Fibroblast of pulmonary artery (primary cell): ENCODE measurements around the gene DOP1A.

Source experiments
- DNase-seq: peaks from one replicate; pipeline ENCODE4 v3.0.0-alpha.2; 2010; ENCODE audit warnings: low read depth
- H3K4me3 ChIP-seq: replicated peaks from 2 replicates; pipeline ENCODE4 v1.5.1; 2011; ENCODE audit warnings: low read depth, mild to moderate bottlenecking, control low read depth, low read length, moderate library complexity
- TF ChIP-seq, protein P1 (sequence below): IDR thresholded peaks from 2 replicates; pipeline ENCODE4 v1.5.1; 2011; ENCODE audit warnings: mild to moderate bottlenecking, control low read depth, low read length, inconsistent platforms; ENCODE audit errors: missing control alignments

DOP1A gene

DNA sequence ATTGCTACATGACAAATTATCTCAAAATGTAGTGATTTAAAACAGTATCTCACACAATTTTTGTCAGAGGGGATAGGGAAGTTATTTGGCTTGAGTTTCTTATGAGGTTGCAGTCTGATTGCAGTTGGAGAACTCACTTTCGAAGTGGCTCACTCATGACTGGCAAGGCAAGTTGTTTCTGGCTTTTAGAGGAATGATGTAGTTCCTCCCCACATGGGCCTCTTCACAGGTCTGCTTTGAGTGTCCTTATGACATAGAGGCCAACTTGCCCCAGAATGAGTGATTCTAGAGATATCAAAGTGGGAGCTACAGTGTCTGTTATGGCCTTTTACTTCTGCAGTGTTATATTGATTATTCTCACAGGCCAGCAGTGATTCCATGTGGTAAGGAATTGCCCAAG is 6.1 kb downstream of the DOP1A start:
- no peak overlapping the region for H3K4me3 ChIP-seq
- TF ChIP-seq, protein P1, sequence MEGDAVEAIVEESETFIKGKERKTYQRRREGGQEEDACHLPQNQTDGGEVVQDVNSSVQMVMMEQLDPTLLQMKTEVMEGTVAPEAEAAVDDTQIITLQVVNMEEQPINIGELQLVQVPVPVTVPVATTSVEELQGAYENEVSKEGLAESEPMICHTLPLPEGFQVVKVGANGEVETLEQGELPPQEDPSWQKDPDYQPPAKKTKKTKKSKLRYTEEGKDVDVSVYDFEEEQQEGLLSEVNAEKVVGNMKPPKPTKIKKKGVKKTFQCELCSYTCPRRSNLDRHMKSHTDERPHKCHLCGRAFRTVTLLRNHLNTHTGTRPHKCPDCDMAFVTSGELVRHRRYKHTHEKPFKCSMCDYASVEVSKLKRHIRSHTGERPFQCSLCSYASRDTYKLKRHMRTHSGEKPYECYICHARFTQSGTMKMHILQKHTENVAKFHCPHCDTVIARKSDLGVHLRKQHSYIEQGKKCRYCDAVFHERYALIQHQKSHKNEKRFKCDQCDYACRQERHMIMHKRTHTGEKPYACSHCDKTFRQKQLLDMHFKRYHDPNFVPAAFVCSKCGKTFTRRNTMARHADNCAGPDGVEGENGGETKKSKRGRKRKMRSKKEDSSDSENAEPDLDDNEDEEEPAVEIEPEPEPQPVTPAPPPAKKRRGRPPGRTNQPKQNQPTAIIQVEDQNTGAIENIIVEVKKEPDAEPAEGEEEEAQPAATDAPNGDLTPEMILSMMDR = no peak
- no peak for DNase-seq

DNA sequence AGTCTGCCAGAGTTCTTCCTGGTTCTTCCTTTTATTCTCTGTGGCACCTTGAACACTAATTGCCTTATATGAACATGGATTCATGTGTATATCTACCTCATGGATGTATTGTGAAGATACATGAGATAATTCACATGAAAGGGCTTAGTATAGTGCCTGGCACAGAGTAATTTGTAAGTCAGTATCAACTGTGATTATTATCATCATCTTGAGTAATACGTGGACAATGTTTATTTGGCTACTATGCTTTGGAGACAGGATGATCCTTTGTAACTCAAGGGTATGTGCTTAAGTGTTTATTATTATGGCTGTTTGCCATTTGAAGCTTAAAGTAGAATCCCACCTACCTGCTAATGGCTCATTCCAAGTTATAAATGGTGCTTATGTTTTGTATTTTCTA is 16.0 kb downstream of the DOP1A start:
- H3K4me3 ChIP-seq = no peak overlapping the region
- DNase-seq = no peak
- TF ChIP-seq, protein P1 = no peak

DNA sequence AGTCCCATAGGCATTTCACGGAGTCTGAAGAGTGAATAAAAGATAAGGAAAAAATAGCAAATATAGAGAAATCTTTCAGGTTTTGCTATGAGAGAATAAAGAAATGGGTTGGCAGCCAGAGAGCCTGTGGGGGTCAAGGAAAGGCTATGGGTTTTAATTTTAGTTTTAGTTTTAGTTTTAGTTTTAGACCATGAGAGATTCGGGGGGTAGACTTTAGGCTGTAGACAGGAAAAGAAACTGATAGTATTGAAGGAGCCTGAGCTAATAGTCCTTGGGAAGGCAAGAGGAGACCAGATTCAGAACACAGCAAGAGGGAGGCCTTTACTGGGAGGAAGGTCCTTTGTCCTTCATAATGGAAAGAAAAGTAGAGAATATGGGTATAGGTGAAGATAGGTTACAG is 19.3 kb downstream of the DOP1A start:
- no peak overlapping the region for H3K4me3 ChIP-seq
- TF ChIP-seq, protein P1 = no peak
- DNase-seq = no peak

DNA sequence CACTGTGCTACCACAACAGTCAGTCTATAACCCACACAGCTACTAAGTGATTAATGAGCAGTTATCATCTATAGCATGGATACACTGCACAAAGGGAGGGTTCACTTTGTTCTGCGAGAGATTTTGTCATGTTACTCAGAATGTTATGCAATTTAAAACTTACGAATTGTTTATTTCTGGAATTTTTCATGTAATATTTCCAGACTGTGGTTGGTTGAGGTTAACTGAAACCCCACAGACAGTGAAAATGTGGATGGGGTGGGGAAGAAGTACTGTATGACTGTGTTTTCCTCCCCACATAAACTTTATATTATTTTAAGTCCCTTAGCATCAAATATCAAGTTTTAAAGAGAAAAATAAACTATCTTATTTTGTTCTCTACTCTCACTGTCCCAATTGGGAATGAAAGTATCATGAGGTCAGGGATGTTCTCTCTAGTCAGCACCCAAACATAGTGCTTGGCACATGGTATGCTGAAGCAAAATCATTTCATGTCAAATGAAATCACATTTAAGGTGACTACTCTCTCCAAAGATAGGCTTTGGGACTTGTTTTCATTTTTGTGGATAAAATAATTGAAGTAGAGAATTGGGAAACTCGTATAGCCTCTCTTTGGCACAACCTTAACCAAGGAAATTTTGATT is 25.4 kb downstream of the DOP1A start:
- peak; percentile 42 for DNase-seq
- no peak overlapping the region for H3K4me3 ChIP-seq
- TF ChIP-seq, protein P1 = no peak

DNA sequence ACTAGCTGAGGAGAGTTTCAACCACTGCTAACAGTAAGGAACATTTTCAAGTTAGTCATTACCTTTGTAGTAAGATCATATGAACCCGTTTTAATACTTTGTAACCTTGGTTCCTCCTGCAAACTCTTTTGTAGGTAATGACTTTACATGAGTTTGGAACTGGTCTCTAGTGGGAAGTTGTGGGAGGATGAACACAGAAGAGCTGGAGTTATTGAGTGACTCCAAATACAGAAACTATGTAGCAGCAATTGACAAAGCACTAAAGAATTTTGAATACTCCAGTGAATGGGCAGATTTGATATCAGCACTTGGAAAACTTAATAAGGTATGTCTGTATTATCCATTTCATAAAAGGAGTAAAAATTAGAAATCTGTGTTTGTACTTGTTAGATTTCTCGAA is 29.3 kb downstream of the DOP1A start:
- no peak overlapping the region for H3K4me3 ChIP-seq
- DNase-seq = peak; percentile 28
- TF ChIP-seq, protein P1 = no peak

DNA sequence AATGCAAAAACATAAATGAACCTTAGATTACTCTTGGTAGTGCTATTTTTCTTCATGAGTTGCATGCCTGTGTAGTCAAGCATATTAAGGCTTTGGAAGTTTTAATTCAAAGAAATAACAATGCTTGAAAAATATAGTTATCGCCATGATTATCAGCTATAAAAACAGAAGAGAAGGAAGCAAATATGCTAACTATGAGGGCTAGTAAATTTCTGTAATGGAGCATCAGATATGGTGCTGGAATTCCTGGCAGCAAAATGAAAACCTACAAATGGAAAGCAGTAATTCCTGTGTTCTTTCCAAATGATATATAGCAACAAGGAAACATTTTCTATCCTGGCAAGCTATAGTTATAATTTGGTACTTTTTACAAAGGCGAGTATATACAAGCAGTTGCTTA is 29.7 kb downstream of the DOP1A start:
- no peak overlapping the region for H3K4me3 ChIP-seq
- peak; percentile 34 for DNase-seq
- TF ChIP-seq, protein P1 = no peak

DNA sequence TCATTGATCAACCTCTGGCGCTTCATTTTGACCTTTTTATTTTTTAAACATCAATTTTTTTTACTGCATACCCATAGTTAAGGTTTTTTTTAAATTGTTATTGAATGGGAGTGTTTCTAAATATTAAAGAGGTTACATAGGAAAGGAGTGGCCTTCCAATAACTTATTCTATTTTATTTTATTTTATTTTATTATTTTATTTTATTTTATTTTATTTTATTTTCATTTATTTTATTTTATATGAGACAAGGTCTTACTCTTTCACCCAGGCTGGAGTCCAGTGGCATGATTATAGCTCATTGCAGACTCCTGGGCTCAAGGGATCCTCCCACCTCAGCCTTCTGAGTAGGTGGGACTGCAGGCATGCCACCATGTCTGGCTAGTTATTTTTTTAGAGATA is 30.2 kb downstream of the DOP1A start:
- TF ChIP-seq, protein P1 = no peak
- no peak overlapping the region for H3K4me3 ChIP-seq
- DNase-seq = no peak
